Thymus (tissue), 11 donors: Measurements from ENCODE around the gene ZNF521. TPM values are rescaled to one million over a fixed set of nuclear protein-coding genes. Genes with fewer than 3 reads are reported as not detected.

Source experiments
- DNase-seq, 9 donors: peaks; one replicate each; pipeline ENCODE4 v3.0.0-alpha.2; 2013; ENCODE audit warnings: low spot score in 9 of 9, low read depth in 6 of 9, missing footprints in 1 of 9
- H3K27ac ChIP-seq, 2 donors: one replicate each; pipeline ENCODE4 v1.5.1; 2013; ENCODE audit warnings: control low read depth in 1 of 2, low read depth in 1 of 2, low read length in 1 of 2, mild to moderate bottlenecking in 1 of 2, moderate library complexity in 1 of 2
- H3K27me3 ChIP-seq, 2 donors: one replicate each; pipeline ENCODE4 v1.5.1; 2013; ENCODE audit warnings: low read length in 1 of 2; ENCODE audit not compliant: control insufficient read depth in 2 of 2, insufficient read depth in 1 of 2
- H3K36me3 ChIP-seq, 2 donors: one replicate each; pipeline ENCODE4 v1.5.1; 2013; ENCODE audit warnings: low read length in 1 of 2, mild to moderate bottlenecking in 1 of 2, moderate library complexity in 1 of 2; ENCODE audit not compliant: control insufficient read depth in 2 of 2, insufficient read depth in 2 of 2
- H3K4me1 ChIP-seq, 2 donors: one replicate each; pipeline ENCODE4 v1.5.1; 2013; ENCODE audit warnings: low read length in 2 of 2; ENCODE audit not compliant: control insufficient read depth in 2 of 2, insufficient read depth in 2 of 2
- H3K4me3 ChIP-seq, 2 donors: one replicate each; pipeline ENCODE4 v1.5.1; 2013; ENCODE audit warnings: low read length in 2 of 2, control low read depth in 1 of 2, mild to moderate bottlenecking in 1 of 2
- H3K9me3 ChIP-seq, 2 donors: one replicate each; pipeline ENCODE4 v1.5.1; 2013; ENCODE audit warnings: low read length in 1 of 2, mild to moderate bottlenecking in 1 of 2; ENCODE audit not compliant: control insufficient read depth in 2 of 2, insufficient read depth in 1 of 2
- WGBS: extraction: QIAGEN DNeasy Blood & Tissue Kit; methylation state at CpG from one replicate; pipeline ENCODE4 v1.1.7; 2013; 5-methylcytosine and 5-hydroxymethylcytosine counted together
- polyA plus RNA-seq: library from polyadenylated mRNA; stranded (reverse); fragments of 200-250 nt; gene quantifications from one replicate; pipeline ENCODE4 v1.2.3, GENCODE V29; 2013
- total RNA-seq: library from RNA; stranded (reverse); fragments of 120-200 nt; gene quantifications from one replicate; pipeline ENCODE4 v1.2.4, GENCODE V29; 2013
- donor health status: healthy.

The ZNF521 gene
- total and polyA plus RNA-seq, 2 donors: 3.7 to 9.2 TPM

DNA sequence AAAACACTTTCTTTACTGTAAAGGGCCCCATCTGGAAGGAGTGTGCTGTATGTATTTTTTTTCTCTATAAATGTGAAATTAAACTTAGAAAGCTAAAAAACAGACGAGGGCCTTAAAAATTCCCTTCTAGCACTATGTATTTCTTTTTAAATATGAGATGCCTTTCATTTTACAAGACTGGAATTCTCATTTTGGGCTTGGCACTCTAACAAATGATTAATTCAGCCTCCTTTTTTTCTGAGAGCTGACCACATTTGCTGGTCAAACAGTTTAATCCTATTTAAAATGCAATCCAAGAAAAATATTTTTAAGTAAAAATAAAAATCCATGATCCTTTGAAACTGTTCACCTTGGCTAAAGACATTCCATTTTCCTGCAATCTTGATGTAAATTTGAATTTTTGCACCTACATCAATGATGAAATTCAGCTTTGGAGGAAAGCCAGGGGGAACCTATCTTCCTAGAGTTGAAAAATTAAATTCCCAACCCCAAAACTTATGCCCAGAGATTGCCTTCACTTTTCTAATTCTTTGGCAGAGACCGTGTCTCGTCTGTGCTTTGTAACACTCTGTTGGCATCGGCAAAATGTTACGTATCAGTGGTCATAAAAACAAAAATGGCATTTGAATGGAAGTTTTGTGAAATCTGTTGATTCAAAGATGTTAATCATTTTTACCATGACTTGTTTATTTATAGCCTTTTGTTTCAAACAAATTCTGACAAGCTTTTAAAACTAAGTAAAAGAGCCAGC is 284.5 kb downstream of the ZNF521 start:
- Histone ChIP-seq H3K9me3 (no peaks in the 10 kb centered on the region), H3K4me3 (no peak overlapping the region), H3K36me3 (no peaks in the 10 kb centered on the region), H3K27me3 (no peaks in the 10 kb centered on the region), H3K4me1 (no peaks in the 10 kb centered on the region), H3K27ac (no peak overlapping the region)
- WGBS: 86% methylated on average over 5 of the region's 5 CpGs
- no peak for DNase-seq

DNA sequence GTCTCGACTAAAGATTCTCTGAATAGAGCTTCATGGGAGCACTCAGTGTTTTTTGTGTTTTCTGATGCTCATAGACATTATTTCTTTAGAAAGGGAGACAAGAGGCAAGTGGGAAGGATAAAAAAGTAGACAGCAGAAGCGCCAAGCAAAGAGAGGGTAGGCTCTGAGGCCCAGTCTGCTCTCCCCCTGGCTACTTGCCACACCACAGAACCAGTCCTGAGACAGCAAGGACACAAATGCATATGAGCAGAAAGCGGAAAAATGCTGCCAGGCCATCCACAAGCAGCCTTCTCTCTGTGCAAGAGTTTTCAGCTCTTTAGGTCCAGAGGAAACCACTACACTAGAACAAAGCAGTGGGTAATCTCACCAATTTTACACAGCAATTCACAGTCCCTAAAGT is 285.4 kb downstream of the ZNF521 start:
- 76% methylated on average over 3 of the region's 3 CpGs for WGBS
- H3K4me3 ChIP-seq: no peak overlapping the region

DNA sequence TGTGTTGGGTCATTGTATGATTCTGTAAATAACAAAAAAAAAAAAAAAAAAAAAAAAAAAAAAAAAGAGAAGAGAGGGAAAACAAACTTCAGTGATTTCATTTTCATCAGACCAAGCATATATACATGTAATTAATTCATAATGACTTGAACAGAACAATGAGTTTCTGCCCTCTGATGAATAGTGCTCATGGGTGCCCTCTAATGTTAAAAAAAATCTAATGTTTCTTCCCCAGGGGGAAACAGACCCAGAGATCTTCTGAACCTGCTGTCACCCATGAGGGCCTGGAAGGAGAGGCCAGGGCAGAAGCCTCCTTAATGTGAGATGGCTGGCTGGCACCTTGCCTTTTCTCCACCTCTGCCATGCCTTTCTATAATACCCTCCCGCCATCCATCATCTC is 289.2 kb downstream of the ZNF521 start:
- 100% methylated on average over 1 of the region's 1 CpG for WGBS
- DNase-seq: no peak
- Histone ChIP-seq H3K4me1 (no peaks in the 10 kb centered on the region), H3K4me3 (no peak overlapping the region), H3K36me3 (no peaks in the 10 kb centered on the region), H3K27me3 (no peaks in the 10 kb centered on the region), H3K27ac (no peak overlapping the region), H3K9me3 (no peaks in the 10 kb centered on the region)

More for the DNA sequence above, 285.4 kb downstream of the ZNF521 start:
- DNase-seq: no peak
- H3K4me1 ChIP-seq: no peaks in the 10 kb centered on the region
- H3K9me3 ChIP-seq: no peaks in the 10 kb centered on the region
- H3K36me3 ChIP-seq: no peaks in the 10 kb centered on the region
- H3K27me3 ChIP-seq: no peaks in the 10 kb centered on the region
- no peak overlapping the region for H3K27ac ChIP-seq

DNA sequence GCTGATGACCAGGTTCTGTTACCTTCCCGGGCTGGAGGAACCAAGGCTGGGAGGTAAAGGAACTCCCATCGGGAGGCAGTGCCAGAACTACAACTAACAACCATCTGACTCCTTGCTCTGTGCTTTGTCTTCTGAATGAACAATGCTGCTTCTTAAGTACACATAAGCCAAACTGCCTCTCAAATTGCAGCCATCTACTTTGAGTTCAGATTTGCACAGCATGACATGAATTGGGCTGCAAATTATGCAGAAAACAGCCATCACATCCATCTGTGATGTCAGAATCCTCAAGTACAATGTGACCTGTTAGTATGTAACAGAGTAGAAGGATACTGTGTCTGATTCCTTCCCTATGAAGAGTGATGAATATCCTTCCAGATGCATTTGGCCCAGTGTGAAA is 290.6 kb downstream of the ZNF521 start:
- H3K36me3 ChIP-seq: no peaks in the 10 kb centered on the region
- no peak overlapping the region for H3K27ac ChIP-seq
- H3K27me3 ChIP-seq: no peaks in the 10 kb centered on the region
- H3K9me3 ChIP-seq: no peaks in the 10 kb centered on the region
- WGBS: 92% methylated on average over 2 of the region's 2 CpGs
- no peaks in the 10 kb centered on the region for H3K4me1 ChIP-seq
- no peak for DNase-seq
- H3K4me3 ChIP-seq: no peak overlapping the region

DNA sequence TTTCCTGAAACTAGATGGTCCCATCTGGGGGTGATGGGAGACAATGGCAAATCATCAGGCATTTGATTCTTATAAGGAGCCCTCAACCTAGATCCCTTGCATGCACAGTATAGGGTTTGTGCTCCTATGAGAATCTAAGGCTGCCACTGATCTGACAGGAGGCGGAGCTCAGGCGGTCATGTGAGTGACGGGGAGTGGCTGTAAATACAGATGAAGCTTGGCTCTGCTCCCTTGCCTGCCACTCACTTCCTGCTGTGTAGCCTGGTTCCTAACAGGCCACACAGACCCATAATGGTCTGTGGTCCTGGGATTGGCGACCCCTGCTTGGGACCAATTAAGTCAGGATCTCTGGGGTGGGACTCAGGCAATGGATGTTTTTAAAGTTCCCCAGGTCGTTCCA is 293.4 kb downstream of the ZNF521 start:
- H3K36me3 ChIP-seq: no peaks in the 10 kb centered on the region
- H3K27me3 ChIP-seq: no peaks in the 10 kb centered on the region

DNA sequence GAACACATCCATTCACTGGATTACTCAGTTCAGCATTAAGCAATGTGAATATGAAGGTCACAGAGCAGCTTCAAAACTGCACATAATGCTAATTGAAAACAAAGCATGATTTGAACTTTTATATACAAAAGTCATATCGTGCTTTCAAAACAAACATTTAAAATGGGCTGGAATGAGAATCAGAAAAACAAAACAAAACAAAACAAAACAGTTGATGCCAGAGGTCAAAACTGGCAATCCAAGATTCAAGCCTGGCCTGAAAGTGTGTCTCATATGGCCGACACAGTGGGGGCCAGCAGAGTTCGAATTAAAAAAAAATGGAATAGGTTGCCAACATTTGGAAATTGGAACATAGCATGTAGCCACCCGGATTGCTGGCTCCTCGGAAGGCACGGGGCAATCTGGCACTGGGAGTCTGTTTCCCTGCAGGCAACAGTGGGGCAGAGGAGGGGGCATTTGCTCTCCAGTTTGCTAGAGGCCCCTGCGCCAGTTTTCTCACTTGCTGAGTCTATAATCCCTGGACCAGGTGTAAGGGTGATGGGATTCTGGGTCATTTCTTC is 294.4 kb downstream of the ZNF521 start:
- H3K4me3 ChIP-seq: no peak overlapping the region
- no peak for DNase-seq
- H3K36me3 ChIP-seq: no peaks in the 10 kb centered on the region
- no peaks in the 10 kb centered on the region for H3K27me3 ChIP-seq
- no peaks in the 10 kb centered on the region for H3K9me3 ChIP-seq
- H3K4me1 ChIP-seq: no peaks in the 10 kb centered on the region
- no peak overlapping the region for H3K27ac ChIP-seq
- 96% methylated on average over 7 of the region's 7 CpGs for WGBS

More for the DNA sequence above, 293.4 kb downstream of the ZNF521 start:
- H3K4me1 ChIP-seq: no peaks in the 10 kb centered on the region
- 96% methylated on average over 5 of the region's 5 CpGs for WGBS
- H3K27ac ChIP-seq: no peak overlapping the region
- no peak for DNase-seq
- H3K9me3 ChIP-seq: no peaks in the 10 kb centered on the region
- no peak overlapping the region for H3K4me3 ChIP-seq

DNA sequence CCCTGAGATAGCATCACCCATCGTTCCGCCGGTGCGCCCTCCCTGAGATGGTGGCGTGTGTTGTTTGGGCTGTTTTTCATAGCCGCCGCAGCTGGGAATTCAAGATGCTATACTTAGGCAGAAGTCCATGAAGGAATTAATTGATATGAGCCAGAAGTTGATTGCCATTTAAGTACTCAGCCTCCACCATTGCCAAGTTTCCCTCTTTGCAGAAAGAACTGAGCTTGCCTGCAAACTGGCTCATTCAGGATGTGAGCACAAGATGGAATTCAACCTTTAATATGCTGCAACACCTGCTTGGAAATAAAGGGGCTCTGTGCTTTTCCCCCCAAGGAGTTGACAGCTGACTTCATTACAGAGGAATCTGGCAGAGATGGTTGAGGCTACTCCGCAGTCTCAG is 295.5 kb downstream of the ZNF521 start:
- H3K27ac ChIP-seq: no peak overlapping the region
- H3K36me3 ChIP-seq: no peaks in the 10 kb centered on the region
- DNase-seq: no peak
- H3K27me3 ChIP-seq: no peaks in the 10 kb centered on the region
- H3K9me3 ChIP-seq: no peaks in the 10 kb centered on the region
- no peaks in the 10 kb centered on the region for H3K4me1 ChIP-seq
- 91% methylated on average over 8 of the region's 8 CpGs for WGBS
- no peak overlapping the region for H3K4me3 ChIP-seq

DNA sequence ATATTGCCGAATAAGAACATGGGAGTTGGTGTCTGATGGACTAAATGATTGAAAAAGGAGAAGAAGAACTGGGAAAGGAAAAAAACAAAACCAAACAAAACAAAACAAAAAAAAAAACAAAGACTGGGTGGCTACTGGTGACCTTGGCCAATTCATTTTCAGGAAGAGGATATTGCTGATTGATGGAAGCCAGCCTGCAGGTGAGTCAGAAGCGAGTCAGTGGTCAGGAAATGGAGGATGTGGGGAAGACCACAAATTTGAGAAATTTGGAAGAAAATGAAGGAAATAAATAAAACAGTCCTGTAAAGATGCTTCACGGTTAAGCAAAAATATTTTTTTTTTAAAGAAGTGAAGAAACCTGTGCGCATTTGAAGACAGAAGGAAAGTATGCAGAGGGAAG is 296.9 kb downstream of the ZNF521 start:
- no peak overlapping the region for H3K4me3 ChIP-seq
- no peak overlapping the region for H3K27ac ChIP-seq
- no peaks in the 10 kb centered on the region for H3K36me3 ChIP-seq
- 48% methylated on average over 4 of the region's 4 CpGs for WGBS
- DNase-seq: no peak
- no peaks in the 10 kb centered on the region for H3K27me3 ChIP-seq
- no peaks in the 10 kb centered on the region for H3K4me1 ChIP-seq
- no peaks in the 10 kb centered on the region for H3K9me3 ChIP-seq

DNA sequence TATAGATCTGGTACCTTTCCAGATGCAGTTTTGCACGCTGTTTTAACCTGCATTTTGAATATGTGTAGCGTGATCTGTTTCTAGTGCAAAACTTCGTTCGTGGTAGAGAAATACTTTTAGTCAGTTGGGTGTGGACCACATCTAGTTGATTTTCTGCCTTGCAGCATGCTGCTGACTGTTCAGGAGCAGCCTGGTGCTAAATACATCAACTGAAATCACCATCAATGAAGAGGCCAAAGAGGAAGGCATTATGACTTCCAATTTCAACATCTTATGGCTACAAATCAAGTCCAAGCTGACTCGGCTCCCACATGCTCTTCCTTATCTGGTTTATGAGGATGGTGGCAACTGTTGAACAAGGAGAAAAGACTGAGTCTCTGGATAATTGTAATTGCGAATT is 298.5 kb downstream of the ZNF521 start:
- 96% methylated on average over 6 of the region's 6 CpGs for WGBS

More for the DNA sequence above, 298.5 kb downstream of the ZNF521 start:
- Histone ChIP-seq H3K36me3 (no peaks in the 10 kb centered on the region), H3K4me1 (no peaks in the 10 kb centered on the region), H3K27me3 (no peaks in the 10 kb centered on the region), H3K4me3 (no peak overlapping the region), H3K27ac (no peak overlapping the region), H3K9me3 (no peaks in the 10 kb centered on the region)
- no peak for DNase-seq
